Transverse colon (tissue), 4 donors: Measurements from ENCODE around the gene GNLY. TPM values are rescaled to one million over a fixed set of nuclear protein-coding genes. Genes with fewer than 3 reads are reported as not detected.

Experiments used
- DNase-seq: peaks from one replicate; pipeline ENCODE4 v3.0.0-alpha.2; 2019
- H3K27ac ChIP-seq, 4 donors: fragments of 200-600 bp; sonication (generic); 2 replicates each; pipeline ENCODE4 v1.5.1; 2016 to 2018; ENCODE audit warnings: inconsistent platforms in 4 of 4
- H3K27me3 ChIP-seq: fragments of 200-600 bp; sonication (generic); 2 replicates; pipeline ENCODE4 v1.5.1; 2017; ENCODE audit warnings: inconsistent platforms
- H3K36me3 ChIP-seq, 4 donors: fragments of 200-600 bp; sonication (generic); 2 replicates each; pipeline ENCODE4 v1.5.1; 2017 to 2019; ENCODE audit warnings: inconsistent platforms in 4 of 4
- H3K4me1 ChIP-seq, 4 donors: fragments of 200-600 bp; sonication (generic); 2 replicates each; pipeline ENCODE4 v1.5.1; 2017 to 2020; ENCODE audit warnings: inconsistent platforms in 4 of 4
- H3K4me3 ChIP-seq, 4 donors: fragments of 200-600 bp; sonication (generic); 1 replicate in 1 of 4; 2 replicates in 3 of 4; pipeline versions ENCODE4 v1.5.1 to v1.6.1; 2017 to 2019; ENCODE audit warnings: inconsistent platforms in 4 of 4
- H3K9me3 ChIP-seq, 2 donors: fragments of 200-600 bp; sonication (generic); 2 replicates each; pipeline ENCODE4 v1.5.1; 2017 to 2019; ENCODE audit warnings: inconsistent platforms in 2 of 2
- CTCF ChIP-seq, 5 experiments: fragments of 200-600 bp in 3 of 5; fragments of 450-650 bp in 2 of 5; sonication (generic) in 3 of 5; IDR thresholded peaks; 1 replicate in 2 of 5; 2 replicates in 3 of 5; pipeline ENCODE4 v1.5.1; 2016 to 2017; ENCODE audit warnings: antibody characterized with exemption in 5 of 5, inconsistent platforms in 3 of 5, mild to moderate bottlenecking in 2 of 5, moderate library complexity in 1 of 5
- EP300 ChIP-seq: sonication (generic); formaldehyde crosslinking; IDR thresholded peaks from one replicate; pipeline ENCODE4 v1.6.1; 2017; ENCODE audit warnings: antibody characterized with exemption, low read depth
- POLR2A ChIP-seq: fragments of 450-650 bp; IDR thresholded peaks from one replicate; pipeline ENCODE4 v1.6.1; 2016; ENCODE audit warnings: antibody characterized with exemption, mild to moderate bottlenecking, moderate library complexity
- POLR2AphosphoS5 ChIP-seq, 3 donors: sonication (generic); formaldehyde crosslinking; IDR thresholded peaks; one replicate each; pipeline ENCODE4 v1.6.1; 2016; ENCODE audit warnings: antibody characterized with exemption in 3 of 3
- WGBS, 2 donors: methylation state at CpG; one replicate each; pipeline ENCODE4 v1.1.5; 2018; ENCODE audit warnings: low coverage in 1 of 2; 5-methylcytosine and 5-hydroxymethylcytosine counted together
- in situ Hi-C, 4 donors: fragments of 200-750 bp; cut with MboI; loops; one replicate each; pipeline versions ENCODE4 v1.15.0 to v1.15.1; 2017; ENCODE audit warnings: low sequenced_read_pairs in 3 of 4, low pct_ligation_motif_present in 1 of 4, low pct_unique_long_range_greater_than_20kb in 1 of 4
- intact Hi-C: fragments of 100-400 bp; cut with DNase I; formaldehyde crosslinking; loops from one replicate; pipeline ENCODE4 v1.15.1; 2023; ENCODE audit warnings: low total_unique reads
- small RNA-seq, 4 donors: library from RNA; depleted of rRNA; stranded (forward); fragments of <200 nt; gene quantifications; one replicate each; pipeline ENCODE3, GENCODE V24; 2016
- total RNA-seq, 4 donors: library from RNA; depleted of rRNA; stranded (reverse); fragments of >200 nt; gene quantifications; one replicate each; pipeline ENCODE4 v1.1.0, GENCODE V29; 2016

Gene GNLY
- total RNA-seq, 4 donors from 2014 or later, result 5.2 to 11.7 TPM; not detected in 2

GRCh38 chr2:85746321-85747004 lies 52.3 kb downstream of the GNLY start:
- Histone ChIP-seq H3K27ac (peak overlapping the region; percentile 46 to 88 (median 70)), H3K4me3 (no peak overlapping the region), H3K4me1 (peaks cover 31 to 65% (median 43%) of the 10 kb centered on the region in 4 donors), H3K27me3 (no peaks in the 10 kb centered on the region), H3K9me3 (no peaks in the 10 kb centered on the region), H3K36me3 (no peaks in the 10 kb centered on the region)
- no peak for DNase-seq
- in situ Hi-C loops, result no loop called here
- intact Hi-C loops, result no loop called here
- TF ChIP-seq CTCF (IDR thresholded peaks at IDR 0.05) (no peak), POLR2A (no peak), EP300 (no peak), POLR2AphosphoS5 (IDR thresholded peaks at IDR 0.05) (no peak)
- WGBS, 2 donors, result 73 to 79% methylated on average over 2 to 8 of the region's 8 CpGs

- in situ Hi-C loops (no loop called here), intact Hi-C loops (no loop called here)
- Histone ChIP-seq H3K27me3 (peaks cover 4% of the 10 kb centered on the region), H3K36me3 (no peaks in the 10 kb centered on the region), H3K4me1 (peaks cover 28 to 55% (median 34%) of the 10 kb centered on the region in 4 donors), H3K9me3 (no peaks in the 10 kb centered on the region), H3K27ac (no peak overlapping the region), H3K4me3 (no peak overlapping the region)
- no peak for DNase-seq
- 93% methylated on average over 3 of the region's 3 CpGs; no CpG with 5 or more reads in 1 of the 2 donors for WGBS, 2 donors
- no peak for TF ChIP-seq CTCF (IDR thresholded peaks at IDR 0.05)
- TF ChIP-seq EP300, result no peak
- no peak for TF ChIP-seq POLR2AphosphoS5 (IDR thresholded peaks at IDR 0.05)
These were observed 53.3 kb downstream of the GNLY start for GRCh38 chr2:85747441-85747840.

DNA sequence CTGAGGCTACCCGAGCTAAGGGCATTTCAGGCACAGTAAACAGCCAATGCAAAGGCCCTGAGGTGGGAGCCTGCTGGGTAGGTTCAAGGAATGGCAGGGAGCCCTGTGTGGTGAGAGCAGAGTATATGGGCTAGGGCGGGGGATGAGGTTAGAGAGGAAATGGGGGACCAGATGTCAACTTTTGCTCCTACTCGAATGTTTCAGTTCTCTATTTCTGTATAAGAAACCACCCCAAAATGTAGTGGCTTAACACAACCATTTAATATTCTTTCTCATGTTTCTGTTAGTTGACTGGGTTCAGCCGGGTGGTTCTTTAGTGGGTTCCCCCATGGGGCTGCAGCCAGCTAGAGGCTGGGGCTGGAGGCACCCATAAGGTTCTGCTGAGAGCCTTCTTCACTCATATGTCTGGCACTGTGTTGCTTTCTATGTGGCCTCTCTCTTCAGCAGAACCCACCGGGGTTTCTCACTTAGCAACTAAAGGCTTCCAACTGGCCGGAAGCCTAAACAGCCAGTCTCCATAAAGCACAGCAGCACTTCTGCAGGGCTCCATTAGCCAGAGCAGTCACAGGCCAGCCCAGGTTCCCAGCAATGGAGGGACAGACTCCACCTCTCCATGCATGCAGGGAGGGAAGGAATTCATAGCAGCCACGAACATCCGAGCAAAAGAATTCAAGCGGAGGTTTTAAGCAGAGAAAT lies 54.0 kb downstream of the GNLY start:
- H3K27me3 ChIP-seq, result peaks cover 11% of the 10 kb centered on the region
- in situ Hi-C loops, result no loop called here
- no peaks in the 10 kb centered on the region for H3K9me3 ChIP-seq
- peaks cover 22 to 53% (median 31%) of the 10 kb centered on the region in 4 donors for H3K4me1 ChIP-seq
- TF ChIP-seq CTCF (IDR thresholded peaks at IDR 0.05) (no peak), POLR2AphosphoS5 (IDR thresholded peaks at IDR 0.05) (no peak), POLR2A (no peak), EP300 (no peak)
- H3K27ac ChIP-seq, result no peak overlapping the region
- H3K4me3 ChIP-seq, result no peak overlapping the region
- intact Hi-C loops, result no loop called here
- 74 to 81% methylated on average over 5 to 9 of the region's 9 CpGs for WGBS, 2 donors
- no peaks in the 10 kb centered on the region for H3K36me3 ChIP-seq
- no peak for DNase-seq

Small RNAs within 50 kb of the gene (small RNA-seq; reads per million reads assigned to genes)
- 0 to 0.18 (median 0.07) reads per million in 4 donors for gene RNU1-38P

Other genes with a start within 250 kb of the GNLY start
- 100 to 1,000 TPM in 3 of 4 donors, 10 to 100 TPM in 1; 66.2 to 185 (median 142) TPM for gene MAT2A, start 155.2 kb upstream of the GNLY start, total RNA-seq
- 10 to 100 TPM in 3 of 4 donors, 1 to 10 TPM in 1; 7.9 to 31.3 (median 23.5) TPM for gene GGCX, start 132.9 kb upstream of the GNLY start, total RNA-seq
- gene VAMP8, start 116.8 kb upstream of the GNLY start, total RNA-seq, result 100 to 1,000 TPM in 3 of 4 donors, 10 to 100 TPM in 1; 10.5 to 186 (median 147) TPM
- 10 to 100 TPM in 2 of 4 donors, 1 to 10 TPM in 1, not detected in 1; 9.4 to 26.9 (median 17.1) TPM for gene VAMP5, start 109.9 kb upstream of the GNLY start, total RNA-seq
- gene RNF181, start 98.6 kb upstream of the GNLY start, total RNA-seq, result 100 to 1,000 TPM in 3 of 4 donors, 10 to 100 TPM in 1; 23.9 to 164 (median 141) TPM
- gene TMEM150A, start 91.7 kb upstream of the GNLY start, total RNA-seq, result 10 to 100 TPM in 2 of 4 donors, 1 to 10 TPM in 2; 5.2 to 21.7 (median 12.8) TPM
- 10 to 100 TPM; 17.7 to 24.8 (median 18.6) TPM for gene C2orf68, start 82.3 kb upstream of the GNLY start, total RNA-seq
- gene USP39, start 78.2 kb upstream of the GNLY start, total RNA-seq, result 100 to 1,000 TPM in 2 of 4 donors, 10 to 100 TPM in 2; 46.7 to 138 (median 102) TPM
- gene SFTPB, start 26.2 kb upstream of the GNLY start, total RNA-seq, result not detected
- gene ATOH8, start 59.6 kb downstream of the GNLY start, total RNA-seq, result 10 to 100 TPM in 3 of 4 donors, 1 to 10 TPM in 1; 7.4 to 32.6 (median 14.4) TPM
- 10 to 100 TPM in 2 of 4 donors, 1 to 10 TPM in 2; 3.0 to 20.2 (median 13.6) TPM for gene ST3GAL5, start 194.6 kb downstream of the GNLY start, total RNA-seq